ENCODE data around the gene DHX36.

DNA sequence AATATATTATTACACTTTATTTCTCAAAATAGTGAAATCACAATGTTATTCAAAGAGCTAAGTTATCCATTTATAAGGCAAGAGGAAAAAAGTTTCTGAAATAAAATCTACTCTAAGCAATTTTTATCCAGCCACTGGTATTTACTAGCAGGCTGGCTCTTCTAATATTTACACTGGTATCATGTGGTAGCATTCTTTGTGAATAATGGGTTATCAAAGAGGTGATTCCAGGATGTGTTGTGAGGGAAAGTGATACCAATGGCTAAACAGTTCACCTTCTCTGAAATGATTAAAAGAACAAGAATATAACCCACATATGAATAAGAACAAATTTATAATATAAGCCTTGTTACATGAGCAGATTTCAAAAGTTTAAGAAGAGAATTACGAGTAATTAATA lies 44.1 kb downstream of the DHX36 start:
- no peak for TF ChIP-seq EZH2 (IDR thresholded peaks at IDR 0.05; ENCODE audit: borderline replicate concordance)
- TF ChIP-seq, protein P1, sequence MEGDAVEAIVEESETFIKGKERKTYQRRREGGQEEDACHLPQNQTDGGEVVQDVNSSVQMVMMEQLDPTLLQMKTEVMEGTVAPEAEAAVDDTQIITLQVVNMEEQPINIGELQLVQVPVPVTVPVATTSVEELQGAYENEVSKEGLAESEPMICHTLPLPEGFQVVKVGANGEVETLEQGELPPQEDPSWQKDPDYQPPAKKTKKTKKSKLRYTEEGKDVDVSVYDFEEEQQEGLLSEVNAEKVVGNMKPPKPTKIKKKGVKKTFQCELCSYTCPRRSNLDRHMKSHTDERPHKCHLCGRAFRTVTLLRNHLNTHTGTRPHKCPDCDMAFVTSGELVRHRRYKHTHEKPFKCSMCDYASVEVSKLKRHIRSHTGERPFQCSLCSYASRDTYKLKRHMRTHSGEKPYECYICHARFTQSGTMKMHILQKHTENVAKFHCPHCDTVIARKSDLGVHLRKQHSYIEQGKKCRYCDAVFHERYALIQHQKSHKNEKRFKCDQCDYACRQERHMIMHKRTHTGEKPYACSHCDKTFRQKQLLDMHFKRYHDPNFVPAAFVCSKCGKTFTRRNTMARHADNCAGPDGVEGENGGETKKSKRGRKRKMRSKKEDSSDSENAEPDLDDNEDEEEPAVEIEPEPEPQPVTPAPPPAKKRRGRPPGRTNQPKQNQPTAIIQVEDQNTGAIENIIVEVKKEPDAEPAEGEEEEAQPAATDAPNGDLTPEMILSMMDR (IDR thresholded peaks at IDR 0.05; ENCODE audit: poor library complexity), result no peak
- no peak for TF ChIP-seq EZH2phosphoT487 (IDR thresholded peaks at IDR 0.05; ENCODE audit: low read depth, severe bottlenecking, unreplicated experiment)
